HL-60 (cell line): ENCODE data around the gene CACNA1G.

ENCODE experiments used
- DNase-seq, 2 experiments: peaks; one replicate each; pipeline ENCODE4 v3.0.0-alpha.2; 2010 to 2020; ENCODE audit warnings: low read depth in 1 of 2, low spot score in 1 of 2
- H3K27ac ChIP-seq: fragments of 250-450 bp; sonication (Bioruptor Pico); replicated peaks from 2 replicates; pipeline ENCODE4 v1.5.1; 2020; ENCODE audit warnings: mild to moderate bottlenecking, moderate library complexity
- H3K27me3 ChIP-seq: fragments of 250-450 bp; sonication (Bioruptor Pico); 2 replicates; pipeline ENCODE4 v1.5.1; 2021; ENCODE audit warnings: mild to moderate bottlenecking, moderate library complexity; ENCODE audit not compliant: insufficient read depth, poor library complexity, severe bottlenecking
- H3K4me3 ChIP-seq: replicated peaks from 2 replicates; pipeline ENCODE4 v1.5.1; 2011; ENCODE audit warnings: mild to moderate bottlenecking, control low read depth, low read length; ENCODE audit not compliant: insufficient read depth
- CTCF ChIP-seq: IDR thresholded peaks from one replicate; pipeline ENCODE4 v1.5.1; 2011; ENCODE audit warnings: low read length, control low read depth, inconsistent platforms; ENCODE audit not compliant: insufficient read depth
- GABPA ChIP-seq: IDR thresholded peaks from 2 replicates; pipeline ENCODE4 v1.6.1; 2012; ENCODE audit warnings: low read depth
- POLR2AphosphoS5 ChIP-seq: IDR thresholded peaks from 2 replicates; pipeline ENCODE4 v1.6.1; 2012; ENCODE audit warnings: low read depth
- REST ChIP-seq: IDR thresholded peaks from 2 replicates; pipeline ENCODE4 v1.6.1; 2012; ENCODE audit warnings: low read depth; ENCODE audit not compliant: insufficient replicate concordance
- SPI1 ChIP-seq: IDR thresholded peaks from 2 replicates; pipeline ENCODE4 v1.6.1; 2012; ENCODE audit warnings: low read depth, mild to moderate bottlenecking, borderline replicate concordance

CACNA1G gene

GRCh38 chr17:50514388-50514787, 46.1 kb upstream of the CACNA1G start:
- Histone ChIP-seq H3K27ac (no peak overlapping the region), H3K4me3 (no peak overlapping the region), H3K27me3 (no peaks in the 10 kb centered on the region)
- DNase-seq, result no peak
- TF ChIP-seq POLR2AphosphoS5 (no peak), SPI1 (no peak), REST (no peak), CTCF (no peak), GABPA (no peak)

- peak in 1 of 2 experiments; percentile 57 for DNase-seq
- H3K27ac ChIP-seq, result no peak overlapping the region
These were observed 45.4 kb upstream of the CACNA1G start for GRCh38 chr17:50514936-50515702.

More at GRCh38 chr17:50514936-50515702, 45.4 kb upstream of the CACNA1G start:
- H3K27me3 ChIP-seq, result no peaks in the 10 kb centered on the region
- H3K4me3 ChIP-seq, result no peak overlapping the region
- TF ChIP-seq SPI1 (no peak), CTCF (no peak), GABPA (no peak), POLR2AphosphoS5 (no peak), REST (no peak)
